GM12878 (cell line): ENCODE data around the gene CPSF3. TPM values are rescaled to one million over a fixed set of nuclear protein-coding genes. Genes with fewer than 3 reads are reported as not detected.

Experiments used
- ATAC-seq: fragments of 200-7000 bp; cut with Tn5 transposase; 3 replicates; pipeline ENCODE4 v1.9.1; 2020; ENCODE audit warnings: mild to moderate bottlenecking, moderate library complexity
- BruUV-seq: library from RNA; stranded (reverse); fragments of 400-500 nt; replicated peaks from 2 replicates; lab custom pipeline; 2021; lab: Mats Ljungman, UMichigan
- CTCF ChIA-PET: fragments of 300-600 bp; sonication (Branson Sonifier 250); formaldehyde crosslinking; extraction: SDS; loops from one replicate; lab custom pipeline; 2021; ENCODE audit warnings: inconsistent platforms; lab: Yijun Ruan, JAX
- POLR2A ChIA-PET: fragments of 350-600 bp; formaldehyde crosslinking; extraction: SDS; loops from one replicate; lab custom pipeline; 2021; ENCODE audit warnings: inconsistent platforms; lab: Charles Lee
- RAD21 ChIA-PET: fragments of 300-600 bp; sonication (Branson Sonifier 250); formaldehyde crosslinking; loops from one replicate; lab custom pipeline; 2023; ENCODE audit warnings: antibody characterized with exemption; ENCODE audit not compliant: unreplicated experiment; lab: Charles Lee
- SMC1A ChIA-PET: fragments of 300-600 bp; sonication (Branson Sonifier 250); formaldehyde crosslinking; loops from one replicate; lab custom pipeline; 2023; ENCODE audit not compliant: unreplicated experiment, uncharacterized antibody; lab: Charles Lee
- DNase-seq: peaks from one replicate; pipeline ENCODE4 v3.0.0-alpha.2; 2011; ENCODE audit warnings: low read depth, low spot score
- FAIRE-seq: peaks from 3 replicates; lab custom pipeline; 2011; peaks lifted over from hg19 to GRCh38; lab: Jason Lieb, UNC
- H2AFZ ChIP-seq: 2 replicates; pipeline ENCODE4 v1.6.0; 2011; ENCODE audit warnings: low read depth, low read length, control low read depth; ENCODE audit not compliant: control insufficient read depth
- H3K27ac ChIP-seq: 2 replicates; pipeline ENCODE4 v1.5.1; 2011; ENCODE audit warnings: control low read depth; ENCODE audit not compliant: control insufficient read depth, insufficient read depth
- H3K27me3 ChIP-seq, 2 experiments: replicated peaks in 1 of 2; 2 replicates each; pipeline versions ENCODE4 v1.6.0 to v1.6.1; 2011; ENCODE audit warnings: low read length in 1 of 2; ENCODE audit not compliant: control insufficient read depth in 2 of 2, insufficient read depth in 2 of 2
- H3K36me3 ChIP-seq, 2 experiments: 2 replicates each; pipeline ENCODE4 v1.5.1; 2011; ENCODE audit warnings: low read length in 1 of 2; ENCODE audit not compliant: control insufficient read depth in 2 of 2, insufficient read depth in 2 of 2
- H3K4me1 ChIP-seq: 2 replicates; pipeline ENCODE4 v1.6.1; 2011; ENCODE audit warnings: mild to moderate bottlenecking, low read length, moderate library complexity, mixed read lengths; ENCODE audit not compliant: control insufficient read depth, insufficient read depth
- H3K4me2 ChIP-seq: 2 replicates; pipeline ENCODE4 v1.6.0; 2011; ENCODE audit warnings: control low read depth; ENCODE audit not compliant: control insufficient read depth, insufficient read depth
- H3K4me3 ChIP-seq: fragments of 200-600 bp; sonication (generic); 2 replicates; pipeline ENCODE4 v1.5.1; 2016
- H3K79me2 ChIP-seq: 2 replicates; pipeline ENCODE4 v1.6.0; 2011; ENCODE audit warnings: low read length; ENCODE audit not compliant: control insufficient read depth, insufficient read depth
- H3K9ac ChIP-seq: 2 replicates; pipeline ENCODE4 v1.8.0; 2011; ENCODE audit warnings: low read length, control low read depth, mixed read lengths; ENCODE audit not compliant: control insufficient read depth, insufficient read depth
- H3K9me3 ChIP-seq: replicated peaks from 3 replicates; pipeline ENCODE4 v1.5.1; 2011; ENCODE audit warnings: mild to moderate bottlenecking, low read length; ENCODE audit not compliant: control insufficient read depth, insufficient read depth
- H4K20me1 ChIP-seq: 2 replicates; pipeline ENCODE4 v1.6.0; 2011; ENCODE audit not compliant: control insufficient read depth, insufficient read depth
- EED ChIP-seq: sonication (generic); IDR thresholded peaks from 2 replicates; pipeline ENCODE4 v1.6.1; 2016; ENCODE audit warnings: antibody characterized with exemption, low read depth
- ETV6 ChIP-seq, 2 experiments: fragments of 450-650 bp in 1 of 2; IDR thresholded peaks in 1 of 2; conservative IDR thresholded peaks in 1 of 2; 2 replicates each; pipeline ENCODE4 v1.6.1; 2014; ENCODE audit warnings: antibody characterized with exemption in 1 of 2, borderline replicate concordance in 1 of 2, low read depth in 1 of 2, mild to moderate bottlenecking in 1 of 2, moderate library complexity in 1 of 2
- MTA2 ChIP-seq: fragments of 450-650 bp; IDR thresholded peaks from 2 replicates; pipeline ENCODE4 v1.6.1; 2016; ENCODE audit warnings: low read depth, mild to moderate bottlenecking, moderate library complexity
- MYB ChIP-seq: fragments of 150-350 bp; IDR thresholded peaks from 2 replicates; pipeline ENCODE4 v1.6.1; 2014; ENCODE audit warnings: mild to moderate bottlenecking, low read depth, low read length, borderline replicate concordance
- NBN ChIP-seq: fragments of 450-650 bp; IDR thresholded peaks from 2 replicates; pipeline ENCODE4 v1.6.1; 2016
- PAX8 ChIP-seq: fragments of 450-650 bp; IDR thresholded peaks from 2 replicates; pipeline ENCODE4 v1.6.1; 2017; ENCODE audit warnings: mild to moderate bottlenecking, moderate library complexity
- PML ChIP-seq: IDR thresholded peaks from 2 replicates; pipeline ENCODE4 v1.6.1; 2012; ENCODE audit warnings: low read length, inconsistent platforms
- POU2F2 ChIP-seq: IDR thresholded peaks from 3 replicates; pipeline ENCODE4 v1.6.1; 2011; ENCODE audit warnings: low read depth, mild to moderate bottlenecking, low read length, borderline replicate concordance
- SRF ChIP-seq, 2 experiments: IDR thresholded peaks; 2 replicates each; pipeline ENCODE4 v1.6.1; 2011; ENCODE audit warnings: low read depth in 2 of 2, low read length in 2 of 2, mild to moderate bottlenecking in 1 of 2, moderate library complexity in 1 of 2
- TBL1XR1 ChIP-seq: IDR thresholded peaks from 2 replicates; pipeline ENCODE4 v1.6.1; 2012; ENCODE audit warnings: low read depth, low read length, improper control_type of control experiment
- TCF12 ChIP-seq: IDR thresholded peaks from 2 replicates; pipeline ENCODE4 v1.6.1; 2011; ENCODE audit warnings: low read depth, mild to moderate bottlenecking, low read length
- ZNF207 ChIP-seq: fragments of 450-650 bp; IDR thresholded peaks from 2 replicates; pipeline ENCODE4 v1.6.1; 2014; ENCODE audit warnings: antibody characterized with exemption, mild to moderate bottlenecking, borderline replicate concordance
- ZZZ3 ChIP-seq: IDR thresholded peaks from 2 replicates; pipeline ENCODE4 v1.6.1; 2011; ENCODE audit warnings: low read depth; ENCODE audit not compliant: control insufficient read depth, insufficient read length
- WGBS: methylation state at CpG from one replicate; pipeline ENCODE4 v1.1.6; 2016; ENCODE audit warnings: low lambda C conversion rate; ENCODE audit not compliant: insufficient replicate concordance, insufficient coverage; ENCODE audit errors: missing lambda C conversion rate; 5-methylcytosine and 5-hydroxymethylcytosine counted together
- in situ Hi-C: fragments of 300-500 bp; cut with MboI; formaldehyde crosslinking; loops from 9 replicates; pipeline ENCODE4 v1.14.3; 2018; ENCODE audit warnings: mixed read lengths
- intact Hi-C: fragments of 100-400 bp; cut with micrococcal nuclease; formaldehyde crosslinking; loops from one replicate; pipeline ENCODE4 v1.14.2; 2022; ENCODE audit not compliant: unreplicated experiment
- polyA plus RNA-seq, 11 experiments: library from polyadenylated mRNA; depleted of rRNA in 4 of 11; unstranded in 6 of 11; stranded (reverse) in 5 of 11; fragments of >200 nt; fragmentation: Nextera tagmentation in 4 of 11; fragmentation: Illumina TruSeq in 1 of 11; extraction: Ambion mirVana in 4 of 11; extraction: Trizol in 1 of 11; gene quantifications; 1 replicate in 1 of 11; 2 replicates in 10 of 11; pipeline versions ENCODE4 v1.2.1 to v1.2.3, GENCODE V29; 2011 to 2016; ENCODE audit warnings: inconsistent platforms in 2 of 11, missing spikeins in 2 of 11, low read depth in 1 of 11
- total RNA-seq, 4 experiments: library from RNA; depleted of rRNA in 3 of 4; stranded (reverse); fragments of >200 nt in 3 of 4; fragmentation: Illumina TruSeq in 1 of 4; extraction: Trizol in 1 of 4; gene quantifications; 2 replicates each; pipeline versions ENCODE4 v1.2.1 to v1.2.3, GENCODE V29; 2013 to 2021
- TF ChIP-seq, protein P1 (sequence below): IDR thresholded peaks from 2 replicates; pipeline ENCODE4 v1.6.1; 2011; ENCODE audit warnings: low read depth, low read length, improper control_type of control experiment, borderline replicate concordance

Gene CPSF3
- total and polyA plus RNA-seq, 10 of the 15 experiments (the other 5 are each of a cell fraction or from before 2014, with no cell fraction given), result 34.5 to 108 (median 76.1) TPM

DNA sequence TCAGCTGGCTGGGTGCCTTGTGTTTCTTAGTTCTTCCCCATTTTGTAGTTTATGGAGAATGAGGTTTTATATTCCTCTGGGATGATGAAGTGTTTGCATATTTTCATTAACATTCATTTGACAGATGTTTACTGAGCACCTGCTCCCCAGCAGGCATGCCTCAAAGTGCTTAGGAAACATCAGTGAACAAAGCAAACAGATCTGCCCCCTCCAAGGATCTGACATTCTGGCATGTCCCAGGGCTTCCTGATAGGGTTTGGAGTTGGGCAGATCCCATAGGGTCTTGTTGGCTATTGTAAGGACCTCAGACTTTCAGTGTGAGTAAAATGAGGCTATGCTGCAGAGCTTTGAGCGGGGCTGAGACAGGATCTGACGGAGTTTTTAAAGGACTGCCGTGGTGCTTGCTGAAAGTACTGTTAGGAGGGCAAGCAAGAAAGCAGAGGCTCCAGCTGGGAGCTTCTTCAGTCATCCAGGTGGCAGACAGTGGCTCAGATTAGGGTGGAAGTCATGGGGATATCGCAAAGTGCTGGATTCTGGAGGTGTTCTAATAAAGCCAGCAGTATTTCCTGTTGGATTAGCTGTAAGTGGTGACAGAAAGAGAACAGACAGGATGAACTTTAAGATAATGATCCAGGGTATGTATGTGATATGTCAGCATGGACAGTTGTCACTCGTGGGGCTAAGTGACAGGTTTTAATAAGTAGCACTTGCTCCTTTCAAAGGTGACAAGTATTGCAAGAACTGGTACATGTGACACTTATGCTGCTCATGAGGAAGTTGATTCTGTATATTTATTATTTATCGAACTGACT is 39.6 kb downstream of the CPSF3 start:
- no TSS peak for BruUV-seq

DNA sequence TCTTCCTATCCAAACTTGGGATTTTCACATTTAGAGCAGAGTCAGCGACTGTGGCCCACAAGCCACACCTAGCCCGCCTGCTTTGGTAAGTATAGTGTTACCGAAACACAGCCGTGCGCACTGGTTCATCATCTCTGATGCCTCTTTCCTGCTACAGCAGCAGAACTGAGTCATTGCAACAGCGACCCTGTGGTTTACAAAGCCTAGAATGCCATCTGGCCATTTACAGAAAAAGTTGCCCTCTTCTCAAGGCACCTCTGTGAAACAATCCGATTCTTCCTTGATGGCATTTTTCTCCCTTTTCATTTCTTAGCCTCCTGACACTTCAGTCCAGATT is 40.2 kb downstream of the CPSF3 start:
- Histone ChIP-seq H3K79me2 (no peaks in the 10 kb centered on the region), H3K4me1 (no peaks in the 10 kb centered on the region), H3K27ac (no peak overlapping the region), H2AFZ (no peak overlapping the region), H3K9ac (no peak overlapping the region), H3K4me3 (no peak overlapping the region), H3K9me3 (no peaks in the 10 kb centered on the region), H4K20me1 (no peaks in the 10 kb centered on the region), H3K27me3 (no peaks in the 10 kb centered on the region), H3K36me3 (peaks cover 3 to 18% of the 10 kb centered on the region in 2 experiments; a peak in 3 of 4 replicates), H3K4me2 (no peak overlapping the region)
- ChIA-PET RAD21 (no interaction called here), SMC1A (no interaction called here), CTCF (no interaction called here), POLR2A (no interaction called here)
- intact Hi-C loops, result no loop called here
- DNase-seq, result no peak
- BruUV-seq, result TSS peak; percentile 45
- peak; percentile 31 for FAIRE-seq
- no peak for ATAC-seq
- WGBS, result 84% methylated on average over 7 of the region's 7 CpGs
- in situ Hi-C loops, result no loop called here
- TF ChIP-seq MYB (no peak), PAX8 (no peak), TBL1XR1 (no peak), EED (no peak), ETV6 (conservative IDR thresholded peaks at IDR 0.05 in 1 of 2, IDR thresholded peaks at IDR 0.05 in 1 of 2; ENCODE audit: borderline replicate concordance in 1 of 2, low read depth in 1 of 2) (no peak), POU2F2 (no peak), NBN (no peak), ZZZ3 (no peak), ZNF207 (no peak)
- TF ChIP-seq, protein P1, sequence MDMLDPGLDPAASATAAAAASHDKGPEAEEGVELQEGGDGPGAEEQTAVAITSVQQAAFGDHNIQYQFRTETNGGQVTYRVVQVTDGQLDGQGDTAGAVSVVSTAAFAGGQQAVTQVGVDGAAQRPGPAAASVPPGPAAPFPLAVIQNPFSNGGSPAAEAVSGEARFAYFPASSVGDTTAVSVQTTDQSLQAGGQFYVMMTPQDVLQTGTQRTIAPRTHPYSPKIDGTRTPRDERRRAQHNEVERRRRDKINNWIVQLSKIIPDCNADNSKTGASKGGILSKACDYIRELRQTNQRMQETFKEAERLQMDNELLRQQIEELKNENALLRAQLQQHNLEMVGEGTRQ, result no peak

More for the DNA sequence above, 39.6 kb downstream of the CPSF3 start:
- no peak overlapping the region for H3K4me2 ChIP-seq
- no peaks in the 10 kb centered on the region for H4K20me1 ChIP-seq
- peaks cover 3 to 17% of the 10 kb centered on the region in 2 experiments; a peak in 2 of 4 replicates for H3K36me3 ChIP-seq
- FAIRE-seq (no peak), DNase-seq (no peak), ATAC-seq (no peak)
- no peaks in the 10 kb centered on the region for H3K79me2 ChIP-seq
- no peak overlapping the region for H3K9ac ChIP-seq
- H2AFZ ChIP-seq, result no peak overlapping the region
- ChIA-PET CTCF (no interaction called here), POLR2A (no interaction called here), SMC1A (interaction anchor here (1.0 kb wide), 1 partner anchor 8 kb away, joined by 3 read pairs; no protein-coding TSS in a partner anchor), RAD21 (no interaction called here)
- in situ Hi-C loops, result no loop called here
- H3K4me3 ChIP-seq, result no peak overlapping the region
- H3K27me3 ChIP-seq, result no peaks in the 10 kb centered on the region
- no peaks in the 10 kb centered on the region for H3K4me1 ChIP-seq
- TF ChIP-seq PML (no peak), TCF12 (no peak), MTA2 (no peak), SRF (IDR thresholded peaks at IDR 0.05; ENCODE audit: low read depth in 2 of 2, low read length in 2 of 2) (no peak)
- TF ChIP-seq, protein P1, result no peak
- no peaks in the 10 kb centered on the region for H3K9me3 ChIP-seq
- intact Hi-C loops, result no loop called here
- no peak overlapping the region for H3K27ac ChIP-seq
- WGBS, result 96% methylated on average over 6 of the region's 6 CpGs
